Osteoblast (primary cell): ENCODE results near the gene LHFPL2. TPM values are rescaled to one million over a fixed set of nuclear protein-coding genes. Genes with fewer than 3 reads are reported as not detected.
"Not testable (repeated sequence)": the region's sequence is repeated elsewhere in the genome, so short reads cannot be mapped to it uniquely, and the experiment has no call there.

Experiments
- DNase-seq: peaks from one replicate; pipeline ENCODE4 v3.0.0; 2011; ENCODE audit warnings: low spot score, mixed read lengths; ENCODE audit not compliant: insufficient read length; ENCODE audit errors: missing footprints
- H2AFZ ChIP-seq: 2 replicates; pipeline ENCODE4 v1.6.0; 2011; ENCODE audit warnings: mild to moderate bottlenecking, low read length
- H3K27ac ChIP-seq: 2 replicates; pipeline ENCODE4 v1.5.1; 2011; ENCODE audit warnings: mild to moderate bottlenecking, low read depth, low read length, moderate library complexity
- H3K27me3 ChIP-seq: 2 replicates; pipeline ENCODE4 v1.6.0; 2012; ENCODE audit warnings: mild to moderate bottlenecking, control low read depth, inconsistent platforms, low read length, moderate library complexity; ENCODE audit not compliant: insufficient read depth
- H3K36me3 ChIP-seq: 2 replicates; pipeline ENCODE4 v1.5.1; 2011; ENCODE audit warnings: mild to moderate bottlenecking, low read length, control low read depth, moderate library complexity; ENCODE audit not compliant: insufficient read depth
- H3K4me1 ChIP-seq: 2 replicates; pipeline ENCODE4 v1.5.1; 2011; ENCODE audit warnings: mild to moderate bottlenecking, low read length, control low read depth, moderate library complexity; ENCODE audit not compliant: insufficient read depth
- H3K4me2 ChIP-seq: 2 replicates; pipeline ENCODE4 v1.6.0; 2011; ENCODE audit warnings: mild to moderate bottlenecking, low read length; ENCODE audit not compliant: insufficient read depth
- H3K4me3 ChIP-seq: fragments of 200-600 bp; sonication (generic); 3 replicates; pipeline ENCODE4 v1.5.1; 2012; ENCODE audit warnings: mild to moderate bottlenecking, low read length, inconsistent platforms; ENCODE audit not compliant: insufficient read depth
- H3K79me2 ChIP-seq: 2 replicates; pipeline ENCODE4 v1.6.0; 2012; ENCODE audit warnings: mild to moderate bottlenecking, low read length, control low read depth, inconsistent platforms; ENCODE audit not compliant: insufficient read depth
- H3K9me3 ChIP-seq: 2 replicates; pipeline ENCODE4 v1.5.1; 2011; ENCODE audit warnings: low read depth, low read length, control low read depth
- H4K20me1 ChIP-seq: 2 replicates; pipeline ENCODE4 v1.6.0; 2012; ENCODE audit warnings: mild to moderate bottlenecking, low read length, control low read depth; ENCODE audit not compliant: insufficient read depth
- total RNA-seq: library from RNA; depleted of rRNA; stranded (reverse); fragments of >200 nt; gene quantifications from 2 replicates; pipeline ENCODE4 v1.2.3, GENCODE V29; 2012
- TF ChIP-seq, protein P1 (sequence below): IDR thresholded peaks from 2 replicates; pipeline ENCODE4 v1.5.1; 2011; ENCODE audit warnings: mild to moderate bottlenecking, low read depth, low read length, moderate library complexity; ENCODE audit errors: extremely low read depth

LHFPL2 gene
- total RNA-seq, 1 donor: 64.4 TPM

DNA sequence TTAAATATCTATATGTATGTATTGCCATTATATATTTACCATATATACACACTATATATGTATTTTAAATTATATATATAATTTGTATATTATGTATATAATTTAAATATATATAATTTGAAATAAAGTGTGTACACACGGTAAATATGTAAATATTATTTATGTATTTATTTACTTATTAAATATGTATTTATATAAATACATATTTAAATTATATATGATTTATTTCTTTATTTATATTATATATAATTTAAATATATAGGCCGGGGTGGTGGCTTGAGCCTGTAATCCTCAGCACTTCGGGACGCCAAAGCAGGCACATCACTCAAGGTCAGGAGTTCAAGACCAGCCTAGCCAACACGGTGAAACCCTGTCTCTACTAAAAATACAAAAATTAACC, 31.3 kb upstream of the LHFPL2 start:
- Histone ChIP-seq H3K4me1 (peaks cover 14% of the 10 kb centered on the region), H3K4me2 (no peak overlapping the region), H3K36me3 (no peaks in the 10 kb centered on the region), H3K27ac (no peak overlapping the region), H3K79me2 (no peaks in the 10 kb centered on the region), H4K20me1 (no peaks in the 10 kb centered on the region), H2AFZ (no peak overlapping the region), H3K9me3 (no peaks in the 10 kb centered on the region), H3K27me3 (no peaks in the 10 kb centered on the region), H3K4me3 (no peak overlapping the region)
- TF ChIP-seq, protein P1, sequence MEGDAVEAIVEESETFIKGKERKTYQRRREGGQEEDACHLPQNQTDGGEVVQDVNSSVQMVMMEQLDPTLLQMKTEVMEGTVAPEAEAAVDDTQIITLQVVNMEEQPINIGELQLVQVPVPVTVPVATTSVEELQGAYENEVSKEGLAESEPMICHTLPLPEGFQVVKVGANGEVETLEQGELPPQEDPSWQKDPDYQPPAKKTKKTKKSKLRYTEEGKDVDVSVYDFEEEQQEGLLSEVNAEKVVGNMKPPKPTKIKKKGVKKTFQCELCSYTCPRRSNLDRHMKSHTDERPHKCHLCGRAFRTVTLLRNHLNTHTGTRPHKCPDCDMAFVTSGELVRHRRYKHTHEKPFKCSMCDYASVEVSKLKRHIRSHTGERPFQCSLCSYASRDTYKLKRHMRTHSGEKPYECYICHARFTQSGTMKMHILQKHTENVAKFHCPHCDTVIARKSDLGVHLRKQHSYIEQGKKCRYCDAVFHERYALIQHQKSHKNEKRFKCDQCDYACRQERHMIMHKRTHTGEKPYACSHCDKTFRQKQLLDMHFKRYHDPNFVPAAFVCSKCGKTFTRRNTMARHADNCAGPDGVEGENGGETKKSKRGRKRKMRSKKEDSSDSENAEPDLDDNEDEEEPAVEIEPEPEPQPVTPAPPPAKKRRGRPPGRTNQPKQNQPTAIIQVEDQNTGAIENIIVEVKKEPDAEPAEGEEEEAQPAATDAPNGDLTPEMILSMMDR: no peak
- no peak for DNase-seq

GRCh38 chr5:78677777-78678668, 29.5 kb upstream of the LHFPL2 start:
- Histone ChIP-seq H3K36me3 (no peaks in the 10 kb centered on the region), H3K9me3 (no peaks in the 10 kb centered on the region), H3K4me2 (peak overlapping the region; percentile 68), H2AFZ (no peak overlapping the region), H3K27ac (peak overlapping the region; percentile 97), H3K79me2 (no peaks in the 10 kb centered on the region), H4K20me1 (no peaks in the 10 kb centered on the region), H3K4me3 (peak overlapping the region; percentile 7), H3K4me1 (peaks cover 14% of the 10 kb centered on the region), H3K27me3 (no peaks in the 10 kb centered on the region)
- TF ChIP-seq, protein P1: peak; percentile 23
- peak; percentile 93 for DNase-seq

GRCh38 chr5:78675956-78676730, 27.6 kb upstream of the LHFPL2 start:
- peaks cover 14% of the 10 kb centered on the region for H3K4me1 ChIP-seq
- no peaks in the 10 kb centered on the region for H3K79me2 ChIP-seq
- no peak overlapping the region for H2AFZ ChIP-seq
- H4K20me1 ChIP-seq: no peaks in the 10 kb centered on the region
- no peaks in the 10 kb centered on the region for H3K36me3 ChIP-seq
- no peak for DNase-seq
- H3K4me3 ChIP-seq: no peak overlapping the region
- TF ChIP-seq, protein P1: no peak
- no peaks in the 10 kb centered on the region for H3K9me3 ChIP-seq
- H3K27me3 ChIP-seq: no peaks in the 10 kb centered on the region
- no peak overlapping the region for H3K27ac ChIP-seq
- H3K4me2 ChIP-seq: no peak overlapping the region

GRCh38 chr5:78673827-78674226, 25.3 kb upstream of the LHFPL2 start:
- H3K27ac ChIP-seq: not testable (repeated sequence)

More at GRCh38 chr5:78673827-78674226, 25.3 kb upstream of the LHFPL2 start:
- H3K79me2 ChIP-seq, H3K4me3 ChIP-seq, H3K4me2 ChIP-seq, H4K20me1 ChIP-seq, H2AFZ ChIP-seq, H3K9me3 ChIP-seq, DNase-seq, H3K36me3 ChIP-seq, H3K27me3 ChIP-seq: not testable (repeated sequence)
- H3K4me1 ChIP-seq: peaks cover 14% of the 10 kb centered on the region
